Small intestine (tissue), 7 donors: ENCODE measurements around the gene TEDC1. TPM values are rescaled to one million over a fixed set of nuclear protein-coding genes. Genes with fewer than 3 reads are reported as not detected.

Experiments
- DNase-seq, 2 donors: peaks; one replicate each; pipeline versions ENCODE4 v3.0.0 to v3.0.0-alpha.2; 2013
- FAIRE-seq: peaks from 2 replicates; lab custom pipeline; 2012; peaks lifted over from hg19 to GRCh38; lab: Jason Lieb, UNC
- H3K27ac ChIP-seq, 3 donors: one replicate each; pipeline ENCODE4 v1.5.1; 2013; ENCODE audit warnings: low read length in 2 of 3, mild to moderate bottlenecking in 2 of 3, control low read depth in 1 of 3, inconsistent platforms in 1 of 3, low read depth in 1 of 3, moderate library complexity in 1 of 3
- H3K27me3 ChIP-seq, 3 donors: one replicate each; pipeline ENCODE4 v1.6.1; 2013; ENCODE audit warnings: low read length in 3 of 3, inconsistent platforms in 1 of 3; ENCODE audit not compliant: control insufficient read depth in 3 of 3, insufficient read depth in 3 of 3
- H3K36me3 ChIP-seq, 3 donors: one replicate each; pipeline ENCODE4 v1.6.1; 2013; ENCODE audit warnings: low read length in 3 of 3, inconsistent platforms in 1 of 3, low read depth in 1 of 3, mild to moderate bottlenecking in 1 of 3, moderate library complexity in 1 of 3; ENCODE audit not compliant: control insufficient read depth in 3 of 3, insufficient read depth in 2 of 3
- H3K4me1 ChIP-seq, 3 donors: one replicate each; pipeline ENCODE4 v1.6.1; 2013; ENCODE audit warnings: low read length in 2 of 3, inconsistent platforms in 1 of 3, low read depth in 1 of 3, mild to moderate bottlenecking in 1 of 3, moderate library complexity in 1 of 3; ENCODE audit not compliant: control insufficient read depth in 3 of 3, insufficient read depth in 2 of 3
- H3K4me3 ChIP-seq, 3 donors: one replicate each; pipeline ENCODE4 v1.5.1; 2013; ENCODE audit warnings: low read length in 3 of 3, control low read depth in 1 of 3, inconsistent platforms in 1 of 3, low read depth in 1 of 3, mild to moderate bottlenecking in 1 of 3, moderate library complexity in 1 of 3
- H3K9me3 ChIP-seq, 2 donors: one replicate each; pipeline ENCODE4 v1.6.1; 2013; ENCODE audit warnings: low read depth in 1 of 2, low read length in 1 of 2; ENCODE audit not compliant: control insufficient read depth in 2 of 2, insufficient read depth in 1 of 2
- WGBS, 3 donors: extraction: QIAGEN DNeasy Blood & Tissue Kit; methylation state at CpG; one replicate each; pipeline ENCODE4 v1.1.7; 2013; 5-methylcytosine and 5-hydroxymethylcytosine counted together
- polyA plus RNA-seq, 4 donors: library from polyadenylated mRNA; stranded (reverse) in 3 of 4; unstranded in 1 of 4; fragments of 200-250 nt in 3 of 4; fragments of 120-200 nt in 1 of 4; gene quantifications; one replicate each; pipeline versions ENCODE4 v1.2.1 to v1.2.3, GENCODE V29; 2013
- donor health status: healthy with polysubstance abuse.
- donor health status: control.
- donor health status: control.
- donor health status: Bipolar disorder and iron deficiency.
- donor health status: healthy.

TEDC1 gene
- polyA plus RNA-seq, 4 donors, result 6.6 to 28.0 (median 23.8) TPM

DNA sequence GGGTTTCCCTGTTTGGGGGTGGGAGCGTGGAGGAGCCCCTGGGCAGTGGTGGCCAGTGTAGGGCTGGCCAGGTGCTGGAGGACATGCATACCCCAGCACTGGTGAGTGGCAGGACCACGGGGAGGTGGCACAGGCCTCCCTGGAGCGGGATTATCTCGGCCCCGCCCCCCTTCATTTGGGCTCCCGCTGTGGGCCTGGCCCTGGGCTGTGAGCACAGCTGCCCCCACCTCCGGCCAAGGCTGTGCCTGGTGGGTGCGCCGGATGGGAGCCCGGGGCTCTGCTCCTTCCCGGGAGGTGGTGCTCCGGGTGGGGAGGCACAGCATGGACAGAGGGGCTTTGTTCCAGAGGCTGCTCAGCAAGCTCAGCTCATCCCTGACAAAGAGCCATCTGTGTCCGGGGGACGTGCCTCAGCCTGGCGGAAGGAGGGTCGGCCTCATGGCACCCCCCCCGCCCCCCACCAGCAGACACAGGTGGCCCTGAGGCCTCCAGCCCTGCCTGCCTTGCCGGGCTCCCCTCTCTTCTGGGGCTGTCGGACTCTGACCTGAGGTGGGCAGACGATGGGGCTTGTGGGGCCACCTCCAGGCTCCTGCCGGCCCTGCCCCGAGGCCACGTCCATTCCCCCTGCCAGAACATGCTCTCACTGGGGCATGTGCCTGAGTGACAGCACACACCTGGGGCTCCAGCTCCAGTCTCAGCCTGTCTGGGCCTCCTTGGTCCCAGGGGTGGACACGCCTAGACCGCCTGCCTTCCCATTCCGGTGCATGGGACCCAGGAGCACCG lies 8.4 kb downstream of the TEDC1 start:
- DNase-seq (peak in 1 of 2 donors; percentile 41), FAIRE-seq (no peak)
- H3K27ac ChIP-seq, result no peak overlapping the region
- 67 to 76% (median 75%) methylated on average over 24 to 27 of the region's 27 CpGs for WGBS, 3 donors
- H3K36me3 ChIP-seq, result peaks cover 0 to 8% (median 2%) of the 10 kb centered on the region in 3 donors
- no peak overlapping the region for H3K4me3 ChIP-seq
- H3K9me3 ChIP-seq, result no peaks in the 10 kb centered on the region
- H3K4me1 ChIP-seq, result no peaks in the 10 kb centered on the region
- H3K27me3 ChIP-seq, result no peaks in the 10 kb centered on the region

DNA sequence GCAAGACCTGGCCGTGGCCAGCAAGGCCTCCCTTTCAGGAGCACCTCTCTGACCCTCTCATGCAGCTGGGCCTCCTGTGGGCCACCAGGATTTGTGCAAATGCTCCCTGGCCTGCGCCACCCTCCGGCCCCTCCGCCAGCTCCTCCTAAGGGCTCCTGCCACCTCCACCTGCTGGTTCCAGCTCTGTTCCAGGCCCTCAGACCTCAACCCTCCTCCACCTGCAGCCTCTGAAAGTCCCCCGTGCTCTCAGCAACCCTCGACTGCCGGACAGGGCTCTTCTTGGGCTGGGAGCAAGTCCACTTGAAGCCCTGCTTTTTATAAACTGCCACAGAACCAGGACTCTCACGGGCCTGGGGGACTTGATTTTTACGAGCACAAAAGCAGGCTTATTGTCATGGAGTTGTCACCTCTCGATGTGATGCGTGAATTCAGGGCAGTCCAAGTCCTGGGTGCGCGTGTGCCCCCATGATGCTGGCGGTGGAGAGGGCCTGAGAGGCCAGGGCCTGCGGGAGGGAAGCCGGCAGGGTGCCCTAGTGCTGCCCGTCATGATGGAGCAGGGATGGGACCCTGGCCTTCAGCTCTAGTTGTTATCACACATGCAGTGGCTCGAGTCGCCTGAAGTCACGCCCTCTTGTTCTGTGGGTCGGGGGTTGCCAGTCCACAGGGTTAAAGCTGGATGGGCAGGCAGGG lies 9.1 kb downstream of the TEDC1 start:
- no peaks in the 10 kb centered on the region for H3K9me3 ChIP-seq
- no peaks in the 10 kb centered on the region for H3K27me3 ChIP-seq
- 66 to 83% (median 80%) methylated on average over 21 of the region's 21 CpGs for WGBS, 3 donors
- peaks cover 0 to 8% (median 2%) of the 10 kb centered on the region in 3 donors for H3K36me3 ChIP-seq
- FAIRE-seq (no peak), DNase-seq (no peak)
- no peaks in the 10 kb centered on the region for H3K4me1 ChIP-seq
- no peak overlapping the region for H3K27ac ChIP-seq
- no peak overlapping the region for H3K4me3 ChIP-seq

DNA sequence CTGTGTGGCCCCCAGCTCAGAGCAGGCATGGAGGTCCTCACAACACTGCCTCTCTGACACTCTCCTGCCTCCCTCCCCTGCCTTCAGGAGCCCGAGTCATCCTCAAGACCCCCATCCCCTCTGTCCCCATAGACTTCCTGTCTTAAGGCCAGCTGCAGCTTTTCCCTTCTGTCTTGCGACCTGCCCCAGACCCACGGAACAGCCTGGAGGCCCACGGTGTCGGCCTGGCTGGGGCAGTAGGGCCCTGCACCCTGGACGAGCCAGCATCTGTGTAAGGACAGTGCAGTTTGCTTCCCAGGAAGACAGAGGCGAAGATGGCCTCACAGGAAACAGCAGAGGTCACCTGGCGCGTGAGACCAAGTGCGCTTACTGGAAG lies 9.7 kb downstream of the TEDC1 start:
- Histone ChIP-seq H3K27ac (no peak overlapping the region), H3K4me1 (no peaks in the 10 kb centered on the region), H3K9me3 (no peaks in the 10 kb centered on the region), H3K27me3 (no peaks in the 10 kb centered on the region), H3K36me3 (peaks cover 0 to 8% (median 2%) of the 10 kb centered on the region in 3 donors), H3K4me3 (no peak overlapping the region)
- FAIRE-seq (no peak), DNase-seq (no peak)
- WGBS, 3 donors, result 60 to 69% (median 63%) methylated on average over 10 of the region's 10 CpGs

DNA sequence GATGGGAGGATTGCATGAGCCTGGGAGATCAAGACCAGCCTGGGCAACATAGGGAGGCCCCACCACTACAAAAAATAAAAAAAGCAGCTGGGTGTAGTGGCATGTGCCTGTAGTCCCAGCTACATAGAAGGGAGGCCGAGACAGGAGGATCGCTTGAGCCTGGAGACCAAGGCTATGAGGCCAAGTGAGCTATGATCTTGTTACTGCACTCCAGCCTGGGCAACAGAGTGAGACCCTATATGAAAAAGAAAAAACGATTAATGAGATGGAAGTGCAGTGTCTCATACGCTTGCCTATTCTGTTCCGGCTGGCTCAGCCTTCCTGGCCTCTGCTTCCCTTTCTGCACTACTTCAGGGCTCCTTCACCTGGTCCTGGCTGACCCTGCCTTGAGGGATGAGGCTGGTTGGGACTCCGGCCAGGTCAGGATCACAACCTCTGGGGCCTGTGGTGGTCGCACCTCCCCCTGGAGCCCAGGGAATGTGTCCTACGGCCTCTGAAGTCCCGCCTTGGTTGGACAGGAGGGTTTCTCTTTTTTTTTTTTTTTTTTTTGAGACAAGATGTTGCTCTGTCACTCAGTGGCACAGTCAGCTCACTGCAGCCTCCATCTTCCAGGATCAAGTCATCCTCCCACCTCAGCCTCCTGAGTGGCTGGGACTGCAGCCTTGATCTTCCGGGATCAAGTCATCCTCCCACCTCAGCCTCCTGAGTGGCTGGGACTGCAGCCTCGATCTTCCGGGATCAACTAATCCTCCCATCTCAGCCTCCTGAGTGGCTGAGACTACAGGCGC lies 10.7 kb downstream of the TEDC1 start:
- no peak overlapping the region for H3K27ac ChIP-seq
- FAIRE-seq (no peak), DNase-seq (no peak)
- no peaks in the 10 kb centered on the region for H3K27me3 ChIP-seq
- H3K4me1 ChIP-seq, result no peaks in the 10 kb centered on the region
- no peaks in the 10 kb centered on the region for H3K9me3 ChIP-seq
- H3K4me3 ChIP-seq, result no peak overlapping the region
- WGBS, 3 donors, result 83 to 88% (median 86%) methylated on average over 13 of the region's 13 CpGs
- H3K36me3 ChIP-seq, result peaks cover 0 to 8% (median 2%) of the 10 kb centered on the region in 3 donors

DNA sequence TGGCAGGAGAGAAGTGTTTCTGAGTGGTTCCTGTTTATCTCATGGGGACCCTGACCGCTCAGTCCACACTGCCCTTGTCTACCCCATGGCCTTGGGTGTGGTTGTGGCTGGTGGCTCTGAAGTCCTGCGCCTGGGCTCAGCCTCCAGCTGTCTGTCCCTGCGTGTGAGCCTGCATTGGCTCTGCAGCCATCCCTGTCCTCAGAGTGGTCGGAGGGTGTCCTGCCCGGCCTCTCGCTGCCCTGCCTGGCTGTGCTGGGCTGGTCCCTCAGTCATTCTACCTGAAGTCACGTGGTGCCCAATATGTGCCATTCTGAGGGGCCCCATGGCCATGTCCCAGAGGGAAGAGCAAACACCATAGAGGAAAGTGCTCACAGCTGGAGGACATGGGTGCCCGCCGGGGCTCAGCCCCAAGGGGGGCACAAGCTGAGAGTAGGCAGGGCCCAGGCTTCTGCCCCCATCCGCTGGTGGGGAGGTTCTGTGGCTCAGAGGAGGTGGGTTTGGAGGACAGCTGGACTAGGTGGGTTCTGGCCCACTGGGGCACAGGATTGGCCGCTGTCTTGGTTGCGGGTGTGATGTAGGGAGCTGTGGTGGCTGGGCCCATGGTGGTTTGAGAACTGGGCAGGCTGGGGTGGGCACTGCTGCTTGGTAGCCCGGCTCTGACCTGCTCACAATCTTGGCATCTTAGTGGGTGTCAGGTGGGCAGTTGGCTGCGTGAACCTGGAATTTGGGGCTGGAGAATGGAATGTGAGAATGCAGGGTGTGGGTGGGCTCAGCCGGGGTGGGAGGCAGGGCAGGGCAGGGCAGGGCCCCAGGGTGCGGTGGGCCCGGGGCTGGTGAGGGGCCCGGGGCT lies 11.6 kb downstream of the TEDC1 start:
- Histone ChIP-seq H3K27ac (no peak overlapping the region), H3K27me3 (no peaks in the 10 kb centered on the region), H3K4me3 (no peak overlapping the region), H3K4me1 (no peaks in the 10 kb centered on the region), H3K9me3 (no peaks in the 10 kb centered on the region), H3K36me3 (peaks cover 0 to 8% (median 2%) of the 10 kb centered on the region in 3 donors)
- WGBS, 3 donors, result 80 to 85% (median 81%) methylated on average over 18 of the region's 18 CpGs
- DNase-seq (no peak), FAIRE-seq (no peak)

DNA sequence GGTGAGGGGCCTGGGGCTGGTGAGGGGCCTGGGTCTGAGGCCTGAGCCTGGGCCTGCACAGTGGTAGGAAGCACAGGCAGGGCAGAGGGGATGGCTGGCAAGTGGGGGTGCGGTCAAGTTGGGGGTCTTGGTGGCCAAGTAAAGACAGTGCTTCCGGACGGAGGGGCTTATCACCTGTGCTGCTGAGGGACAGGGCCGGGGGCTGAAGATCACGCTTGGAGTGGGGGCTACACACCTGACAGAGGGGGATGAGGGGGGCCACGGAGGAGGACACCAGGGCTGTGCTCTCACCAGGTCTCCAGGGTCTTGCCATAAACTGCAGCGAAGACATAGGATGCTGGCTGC lies 12.2 kb downstream of the TEDC1 start:
- Histone ChIP-seq H3K4me1 (no peaks in the 10 kb centered on the region), H3K9me3 (no peaks in the 10 kb centered on the region), H3K27ac (no peak overlapping the region), H3K36me3 (peaks cover 0 to 6% (median 0%) of the 10 kb centered on the region in 3 donors), H3K27me3 (no peaks in the 10 kb centered on the region), H3K4me3 (no peak overlapping the region)
- FAIRE-seq (no peak), DNase-seq (no peak)
- WGBS, 3 donors, result 81 to 91% (median 88%) methylated on average over 7 of the region's 7 CpGs

DNA sequence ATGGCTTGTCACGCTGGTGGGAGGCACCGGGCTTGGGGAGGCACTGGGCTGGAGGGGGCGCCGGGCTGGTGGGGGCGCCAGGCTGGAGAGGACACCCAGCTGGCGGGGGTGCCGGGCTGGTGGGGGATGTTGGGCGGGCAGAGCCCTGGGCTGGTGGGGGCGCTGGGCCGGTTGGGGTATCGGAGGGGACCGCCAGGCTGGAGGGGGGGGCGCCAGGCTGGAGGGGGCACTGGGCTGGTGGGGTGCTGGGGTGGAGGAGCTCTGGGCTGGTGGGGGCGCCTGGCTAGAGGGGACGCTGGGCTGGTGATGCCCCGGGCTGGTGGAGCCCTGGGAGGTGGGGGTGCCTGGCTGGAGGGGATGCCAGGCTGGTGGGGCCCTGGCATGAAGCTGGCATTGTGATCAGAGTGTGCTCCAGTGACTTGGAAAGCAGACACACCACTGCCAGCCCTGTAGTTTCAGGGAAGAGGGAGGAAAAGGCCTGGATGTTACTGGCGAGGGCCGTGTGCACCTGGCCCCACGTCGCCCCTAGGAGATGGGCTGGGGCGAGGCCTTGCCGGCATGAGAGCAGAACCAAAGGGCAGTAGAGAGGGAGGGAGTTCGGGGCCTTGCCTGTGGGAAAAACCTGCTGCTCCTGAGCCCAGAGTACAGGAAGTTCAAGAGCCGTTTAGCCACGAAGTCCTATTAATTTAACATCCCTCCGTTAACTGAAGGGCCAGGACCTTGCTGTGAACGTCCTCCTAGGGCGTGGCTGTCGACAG lies 13.1 kb downstream of the TEDC1 start:
- Histone ChIP-seq H3K36me3 (peaks cover 0 to 2% (median 0%) of the 10 kb centered on the region in 3 donors), H3K27me3 (no peaks in the 10 kb centered on the region), H3K9me3 (no peaks in the 10 kb centered on the region), H3K27ac (no peak overlapping the region), H3K4me1 (no peaks in the 10 kb centered on the region), H3K4me3 (no peak overlapping the region)
- DNase-seq (peak in 1 of 2 donors; percentile 45), FAIRE-seq (no peak)
- WGBS, 3 donors, result 51 to 69% (median 61%) methylated on average over 27 to 29 of the region's 29 CpGs
